Stomach smooth muscle (tissue), 2 donors: ENCODE results near the gene FAM107B.
"Not testable (repeated sequence)": the region's sequence is repeated elsewhere in the genome, so short reads cannot be mapped to it uniquely, and the experiment has no call there.

Experiments used
- H3K27ac ChIP-seq: one replicate; pipeline ENCODE4 v1.7.0; 2013; ENCODE audit warnings: mild to moderate bottlenecking, low read length, inconsistent platforms
- H3K27me3 ChIP-seq, 2 donors: one replicate each; pipeline ENCODE4 v1.7.0; 2013; ENCODE audit warnings: low read length in 2 of 2; ENCODE audit not compliant: insufficient read depth in 2 of 2, control insufficient read depth in 1 of 2
- H3K36me3 ChIP-seq, 2 donors: one replicate each; pipeline ENCODE4 v1.7.0; 2013; ENCODE audit warnings: low read length in 2 of 2; ENCODE audit not compliant: control insufficient read depth in 2 of 2, insufficient read depth in 2 of 2
- H3K4me1 ChIP-seq: one replicate; pipeline ENCODE4 v1.7.0; 2013; ENCODE audit warnings: low read length; ENCODE audit not compliant: control insufficient read depth, insufficient read depth
- H3K4me3 ChIP-seq, 2 donors: one replicate each; pipeline ENCODE4 v1.7.0; 2013; ENCODE audit warnings: low read length in 2 of 2
- H3K9ac ChIP-seq, 2 donors: one replicate each; pipeline ENCODE4 v1.7.0; 2013; ENCODE audit warnings: low read length in 2 of 2, mild to moderate bottlenecking in 1 of 2
- H3K9me3 ChIP-seq, 2 donors: one replicate each; pipeline ENCODE4 v1.7.0; 2013; ENCODE audit warnings: low read length in 2 of 2; ENCODE audit not compliant: control insufficient read depth in 2 of 2
- donor health status: healthy.
- donor health status: Pancreatic carcinoma.

FAM107B gene

DNA sequence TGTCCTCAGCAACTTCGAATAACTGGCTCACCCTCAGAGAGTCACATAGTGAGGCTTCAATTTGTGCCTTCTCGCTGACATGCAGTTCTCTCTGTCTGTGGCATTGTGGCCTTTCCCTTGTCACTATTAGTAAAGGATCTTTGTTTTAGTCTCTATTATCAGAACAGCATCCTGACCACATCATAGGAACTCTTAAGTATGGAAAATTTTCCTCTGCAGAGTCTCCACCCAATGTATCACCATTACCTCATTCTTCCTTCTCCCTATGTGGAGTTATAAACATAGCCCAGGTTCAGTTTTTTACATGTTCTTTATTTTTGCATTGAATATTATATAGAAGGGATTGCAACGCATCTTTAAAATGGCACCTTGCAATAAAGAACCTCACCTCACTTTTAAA, 112.9 kb downstream of the FAM107B start:
- Histone ChIP-seq H3K27ac (no peak overlapping the region), H3K9ac (no peak overlapping the region), H3K4me3 (no peak overlapping the region), H3K4me1 (peaks cover 4% of the 10 kb centered on the region), H3K9me3 (peaks cover 0 to 4% of the 10 kb centered on the region in 2 donors), H3K36me3 (no peaks in the 10 kb centered on the region), H3K27me3 (no peaks in the 10 kb centered on the region)

DNA sequence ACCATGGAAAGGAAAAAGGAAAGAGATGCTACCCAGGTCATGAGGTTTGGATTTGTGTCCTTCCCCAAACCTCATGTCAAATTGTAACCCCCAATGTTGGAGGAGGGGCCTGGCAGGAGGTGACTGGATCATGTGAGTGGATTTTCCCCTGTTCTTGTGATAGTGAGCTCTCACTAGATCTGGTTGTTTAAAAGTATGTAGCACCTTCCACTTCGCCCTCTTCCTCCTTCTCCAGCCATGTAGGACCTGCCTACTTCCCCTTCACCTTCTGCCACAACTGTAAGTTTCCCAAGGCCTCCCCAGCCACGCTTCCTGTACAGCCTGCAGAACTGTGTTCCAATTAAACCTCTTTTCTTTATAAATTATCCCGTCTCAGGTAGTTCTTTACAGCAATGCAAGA, 113.9 kb downstream of the FAM107B start:
- no peaks in the 10 kb centered on the region for H3K27me3 ChIP-seq
- peaks cover 0 to 4% of the 10 kb centered on the region in 2 donors for H3K9me3 ChIP-seq
- no peaks in the 10 kb centered on the region for H3K36me3 ChIP-seq
- H3K4me3 ChIP-seq: no peak overlapping the region
- no peak overlapping the region for H3K27ac ChIP-seq
- no peak overlapping the region for H3K9ac ChIP-seq
- H3K4me1 ChIP-seq: peaks cover 4% of the 10 kb centered on the region

DNA sequence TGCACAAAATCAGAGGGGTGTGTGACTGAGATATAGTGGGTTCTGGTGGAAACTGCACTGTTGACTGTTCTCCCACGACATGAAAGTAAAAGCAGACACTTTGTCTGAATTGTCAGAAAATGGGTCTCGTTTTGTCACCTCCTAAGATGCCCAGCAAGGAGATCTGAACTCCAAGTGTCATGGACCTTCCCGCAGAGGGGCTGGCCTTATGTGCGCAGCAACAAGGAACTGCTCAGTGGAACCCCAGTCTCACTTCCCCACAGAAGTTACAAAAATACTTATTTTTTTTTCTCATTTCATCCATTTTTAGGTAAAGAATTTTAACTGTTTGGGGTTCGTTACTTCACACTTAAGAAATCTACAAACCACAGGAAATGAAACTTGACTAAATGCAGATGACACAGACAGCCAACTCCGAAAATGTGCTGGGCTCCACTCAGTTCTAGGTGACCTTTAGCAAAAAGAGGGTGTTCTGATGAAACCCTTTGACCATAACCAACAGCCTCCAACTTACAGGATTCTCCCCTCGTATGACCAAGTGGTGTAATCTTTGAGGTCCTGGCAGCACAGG, 115.0 kb downstream of the FAM107B start:
- no peaks in the 10 kb centered on the region for H3K4me1 ChIP-seq
- H3K27ac ChIP-seq: no peak overlapping the region
- no peak overlapping the region for H3K4me3 ChIP-seq
- H3K9ac ChIP-seq: no peak overlapping the region
- H3K27me3 ChIP-seq: no peaks in the 10 kb centered on the region
- peaks cover 0 to 4% of the 10 kb centered on the region in 2 donors for H3K9me3 ChIP-seq
- no peaks in the 10 kb centered on the region for H3K36me3 ChIP-seq

DNA sequence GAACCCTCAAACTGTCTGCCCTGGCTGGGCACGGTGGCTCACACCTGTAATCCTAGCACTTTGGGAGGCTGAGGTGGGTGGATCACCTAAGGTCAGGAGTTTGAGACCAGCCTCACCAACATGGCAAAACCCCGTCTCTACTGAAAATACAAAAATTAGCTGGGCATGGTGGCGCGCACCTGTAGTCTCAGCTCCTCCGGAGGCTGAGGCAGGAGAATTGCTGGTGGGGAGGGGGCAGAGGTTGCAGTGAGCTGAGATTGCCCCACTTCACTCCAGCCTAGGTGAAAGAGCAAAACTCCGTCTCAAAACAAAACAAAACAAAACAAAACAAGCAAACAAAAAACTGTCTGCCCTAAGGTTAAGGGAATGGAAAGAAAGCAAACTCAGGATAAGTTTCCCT, 115.6 kb downstream of the FAM107B start:
- not testable (repeated sequence) for H3K4me1 ChIP-seq, H3K4me3 ChIP-seq, H3K36me3 ChIP-seq, H3K27me3 ChIP-seq, H3K9ac ChIP-seq, H3K27ac ChIP-seq, H3K9me3 ChIP-seq

DNA sequence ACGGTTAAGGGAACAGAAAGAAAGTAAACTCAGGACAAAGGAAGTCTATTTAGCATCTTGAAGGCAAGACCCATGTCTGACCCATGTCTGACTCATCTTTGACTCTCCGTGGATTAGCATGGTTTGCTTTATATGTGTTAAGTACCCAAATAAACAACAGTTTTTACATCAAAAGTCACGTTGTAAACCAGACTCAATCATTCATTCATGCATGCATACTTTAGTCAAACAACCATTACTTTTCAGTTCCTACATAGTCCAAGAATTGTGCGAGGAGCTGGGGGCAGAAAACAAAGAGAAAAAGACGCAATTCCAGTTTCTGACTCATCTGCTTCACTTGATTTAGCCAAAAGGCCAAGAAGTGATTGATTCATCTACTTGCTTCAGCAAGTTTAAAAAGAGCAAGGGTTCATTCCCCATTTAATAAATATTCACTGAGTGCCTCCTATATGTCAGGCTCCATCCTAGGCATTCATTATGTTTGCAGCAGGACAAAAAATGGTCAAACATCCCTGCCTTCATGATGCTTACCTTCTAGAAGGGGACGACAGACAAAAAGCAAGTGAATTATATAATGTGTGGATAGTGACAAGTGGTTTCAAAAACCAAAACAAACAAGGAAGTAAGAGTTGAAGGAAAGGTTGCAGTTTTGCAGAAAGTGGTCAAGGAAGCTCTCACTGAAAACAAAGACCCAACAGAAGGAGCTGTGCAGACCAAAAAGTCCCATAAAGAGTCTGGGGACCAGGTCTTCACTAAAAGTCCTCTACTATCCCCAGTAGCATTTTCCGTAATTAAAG, 116.2 kb downstream of the FAM107B start:
- H3K27ac ChIP-seq: no peak overlapping the region

DNA sequence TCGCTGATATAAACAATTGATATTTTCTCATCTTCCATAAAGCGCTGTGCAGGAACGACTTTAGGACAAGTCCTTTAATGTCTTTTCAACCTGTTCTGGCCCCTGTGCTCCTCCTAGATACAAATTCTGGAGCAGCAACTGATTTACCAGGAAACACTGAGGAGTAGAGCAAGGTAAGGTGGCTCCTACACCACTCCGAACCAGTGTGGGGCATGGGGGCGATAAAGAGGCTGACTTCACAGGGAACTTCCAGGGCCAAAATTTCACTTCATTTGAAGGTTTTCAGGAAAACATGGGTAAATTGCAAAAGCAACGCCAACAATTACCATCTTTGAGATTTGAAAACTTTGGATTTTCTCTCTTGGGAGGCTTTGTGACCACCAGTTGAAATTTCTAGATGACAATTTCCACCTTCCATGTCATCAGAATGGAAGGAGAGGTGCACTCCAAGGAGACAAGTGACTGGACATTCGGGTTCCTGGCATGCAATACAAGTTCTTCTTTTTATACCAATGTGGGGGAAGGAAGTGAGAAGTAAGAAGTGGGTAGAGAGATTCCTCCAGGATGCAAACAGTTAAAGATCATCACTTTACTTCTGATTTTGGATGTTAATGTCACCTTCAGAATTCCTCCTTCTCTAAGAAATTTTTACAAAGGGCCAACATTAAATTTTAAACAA, 118.5 kb downstream of the FAM107B start:
- Histone ChIP-seq H3K36me3 (no peaks in the 10 kb centered on the region), H3K9me3 (no peaks in the 10 kb centered on the region), H3K4me1 (peaks cover 9% of the 10 kb centered on the region), H3K9ac (no peak overlapping the region), H3K4me3 (no peak overlapping the region), H3K27ac (no peak overlapping the region), H3K27me3 (no peaks in the 10 kb centered on the region)

More for the DNA sequence above, 116.2 kb downstream of the FAM107B start:
- peaks cover 0 to 4% of the 10 kb centered on the region in 2 donors for H3K9me3 ChIP-seq
- H3K36me3 ChIP-seq: no peaks in the 10 kb centered on the region
- no peak overlapping the region for H3K4me3 ChIP-seq
- no peak overlapping the region for H3K9ac ChIP-seq
- peaks cover 4% of the 10 kb centered on the region for H3K4me1 ChIP-seq
- H3K27me3 ChIP-seq: no peaks in the 10 kb centered on the region

DNA sequence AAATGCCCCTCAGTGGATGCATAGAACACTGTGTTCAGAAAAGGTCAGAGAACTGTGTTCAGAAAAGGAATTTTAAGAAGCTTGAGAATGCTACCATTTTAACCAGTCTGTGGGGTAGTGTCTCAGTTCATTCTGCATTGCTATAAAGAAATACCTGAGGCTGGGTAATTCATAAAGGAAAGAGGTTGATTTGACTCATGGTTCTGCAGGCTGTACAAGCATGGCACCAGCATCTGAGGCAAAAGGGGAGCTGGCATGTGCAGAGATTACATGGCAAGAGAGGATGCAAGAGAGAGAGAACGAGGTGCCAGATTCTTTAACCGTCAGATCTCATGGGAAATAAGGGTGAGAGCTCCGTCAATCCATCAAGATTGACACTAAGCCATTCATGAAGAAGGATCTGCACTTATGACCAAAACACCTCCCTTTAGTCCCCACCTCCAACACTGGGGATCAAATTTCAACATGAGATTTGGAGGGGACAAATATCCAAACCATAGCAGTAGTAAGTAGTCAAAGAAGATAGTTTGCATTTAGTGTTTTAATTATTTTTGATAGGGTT, 119.8 kb downstream of the FAM107B start:
- Histone ChIP-seq H3K27ac (no peak overlapping the region), H3K4me1 (peaks cover 9% of the 10 kb centered on the region), H3K9ac (no peak overlapping the region)

DNA sequence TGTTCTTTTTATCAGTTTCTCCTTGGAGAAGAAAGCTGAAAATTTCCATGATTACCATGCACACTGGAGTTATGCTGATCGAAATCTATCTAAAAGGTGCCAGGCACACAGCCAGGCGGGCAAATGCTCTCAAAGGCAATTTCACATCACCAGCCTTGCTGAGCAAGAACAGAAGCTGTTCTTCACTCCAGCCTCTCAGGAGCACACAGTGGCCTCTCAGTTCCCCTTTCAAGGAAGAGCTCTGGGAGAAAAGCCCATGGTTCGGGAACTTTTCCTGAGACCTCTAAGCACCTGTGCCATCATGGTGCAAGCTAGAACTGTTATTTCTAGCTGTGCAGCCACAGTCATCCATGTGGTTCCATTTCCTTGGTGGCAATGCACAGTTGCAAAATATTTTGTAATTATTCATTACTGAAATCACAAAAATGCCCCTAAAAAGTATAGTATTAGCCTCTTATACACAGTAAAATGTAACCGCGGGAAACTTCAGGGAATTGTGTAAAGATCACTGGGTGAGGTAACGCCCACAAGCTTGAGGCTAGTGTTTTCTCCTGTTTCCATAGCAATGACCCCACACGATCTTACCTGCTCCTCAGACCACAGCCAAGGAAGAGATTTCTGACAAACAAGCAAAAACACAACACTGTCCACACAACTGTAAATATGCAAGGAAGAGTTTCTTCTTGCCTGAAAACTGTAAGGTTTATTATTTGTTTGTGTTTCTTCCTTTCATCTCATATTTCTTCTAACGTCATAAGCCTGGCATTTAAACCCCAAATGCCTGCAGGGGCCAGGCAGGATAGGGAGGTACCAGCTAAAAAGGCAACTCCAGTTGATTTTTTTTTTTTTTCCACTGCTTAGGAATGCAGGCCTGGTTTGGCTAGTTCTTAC, 121.2 kb downstream of the FAM107B start:
- peaks cover 16% of the 10 kb centered on the region for H3K4me1 ChIP-seq
- peak overlapping the region in 1 of 2 donors; percentile 16 for H3K4me3 ChIP-seq
- H3K9me3 ChIP-seq: no peaks in the 10 kb centered on the region
- no peak overlapping the region for H3K9ac ChIP-seq
- H3K36me3 ChIP-seq: no peaks in the 10 kb centered on the region
- no peaks in the 10 kb centered on the region for H3K27me3 ChIP-seq
- H3K27ac ChIP-seq: peak overlapping the region; percentile 63

More for the DNA sequence above, 119.8 kb downstream of the FAM107B start:
- Histone ChIP-seq H3K36me3 (no peaks in the 10 kb centered on the region), H3K9me3 (no peaks in the 10 kb centered on the region), H3K4me3 (no peak overlapping the region), H3K27me3 (no peaks in the 10 kb centered on the region)

DNA sequence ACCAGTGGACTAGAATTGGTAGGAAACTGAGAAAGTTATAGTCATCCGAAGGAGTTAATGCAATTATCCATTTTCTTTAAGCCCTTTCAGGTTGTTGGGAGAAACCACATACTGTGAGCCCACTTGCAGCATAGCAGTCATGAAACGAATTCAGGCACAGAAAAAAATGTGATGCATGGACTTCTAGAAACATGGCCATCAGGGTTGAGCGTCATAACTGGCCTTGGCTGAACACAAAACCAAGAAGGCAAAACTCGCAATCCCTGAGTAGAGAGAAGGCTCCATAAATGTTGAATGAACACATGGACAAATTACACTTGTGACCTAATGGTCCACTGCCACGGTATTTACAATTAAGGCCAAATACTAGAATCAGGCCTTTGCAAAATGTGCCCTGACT, 121.9 kb downstream of the FAM107B start:
- H3K9me3 ChIP-seq: no peaks in the 10 kb centered on the region
- H3K4me3 ChIP-seq: no peak overlapping the region
- peaks cover 21% of the 10 kb centered on the region for H3K4me1 ChIP-seq
- no peaks in the 10 kb centered on the region for H3K36me3 ChIP-seq
- H3K27ac ChIP-seq: peak overlapping the region; percentile 63
- no peaks in the 10 kb centered on the region for H3K27me3 ChIP-seq
- H3K9ac ChIP-seq: no peak overlapping the region

DNA sequence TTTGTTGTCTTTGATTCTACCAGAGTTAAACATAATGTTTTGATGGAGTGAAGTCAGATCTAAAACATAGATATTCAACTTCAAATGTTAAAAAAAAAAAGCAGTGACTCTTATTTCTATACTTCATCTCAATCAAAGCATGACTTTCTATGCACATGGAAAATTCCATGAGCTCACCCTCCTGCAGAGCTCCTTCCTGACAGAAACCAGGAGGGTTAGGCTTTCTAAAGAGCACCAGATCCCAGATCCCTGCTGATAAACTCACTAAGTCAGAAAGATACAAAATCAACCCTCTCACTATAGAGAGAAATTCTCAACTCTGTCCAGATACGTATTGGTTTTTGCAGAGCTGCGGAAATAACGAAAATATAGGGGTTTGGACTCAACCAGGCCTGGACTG, 122.6 kb downstream of the FAM107B start:
- Histone ChIP-seq H3K27me3 (no peaks in the 10 kb centered on the region), H3K27ac (no peak overlapping the region), H3K9me3 (no peaks in the 10 kb centered on the region), H3K36me3 (no peaks in the 10 kb centered on the region), H3K4me3 (no peak overlapping the region), H3K4me1 (peaks cover 21% of the 10 kb centered on the region), H3K9ac (no peak overlapping the region)
